Epithelial cell of esophagus (primary cell): ENCODE data around the gene PRKAG1.

Experiments used
- DNase-seq: peaks from one replicate; pipeline ENCODE4 v3.0.0; 2010; ENCODE audit warnings: low read depth
- H3K4me3 ChIP-seq: 2 replicates; pipeline ENCODE4 v1.5.1; 2011; ENCODE audit warnings: mild to moderate bottlenecking, low read length, control low read depth
- CTCF ChIP-seq: IDR thresholded peaks from 2 replicates; pipeline ENCODE4 v1.5.1; 2011; ENCODE audit warnings: low read depth, mild to moderate bottlenecking, low read length, control low read depth, inconsistent platforms; ENCODE audit not compliant: insufficient read depth; ENCODE audit errors: missing control alignments

The PRKAG1 gene

GRCh38 chr12:49059299-49060171, 41.0 kb upstream of the PRKAG1 start:
- DNase-seq: peak; percentile 30
- H3K4me3 ChIP-seq: peak overlapping the region; percentile 76
- TF ChIP-seq CTCF: no peak

- no peak for TF ChIP-seq CTCF
- DNase-seq: no peak
- H3K4me3 ChIP-seq: peak overlapping the region; percentile 76
Observed at GRCh38 chr12:49059045-49059298, 40.4 kb upstream of the PRKAG1 start.

- TF ChIP-seq CTCF: no peak
- peak overlapping the region; percentile 76 for H3K4me3 ChIP-seq
- DNase-seq: no peak
Observed at GRCh38 chr12:49058366-49059044, 39.9 kb upstream of the PRKAG1 start.

- no peak for TF ChIP-seq CTCF
- peak overlapping the region; percentile 76 for H3K4me3 ChIP-seq
- DNase-seq: peak; percentile 19
Observed at GRCh38 chr12:49057888-49058287, 39.3 kb upstream of the PRKAG1 start.

- no peak overlapping the region for H3K4me3 ChIP-seq
- TF ChIP-seq CTCF: no peak
- DNase-seq: peak; percentile 85
Observed at GRCh38 chr12:49055978-49056754, 37.6 kb upstream of the PRKAG1 start.

GRCh38 chr12:49055092-49055491, 36.5 kb upstream of the PRKAG1 start:
- DNase-seq: no peak
- H3K4me3 ChIP-seq: no peak overlapping the region
- no peak for TF ChIP-seq CTCF
